ENCODE data around the gene ATP7B. TPM values are rescaled to one million over a fixed set of nuclear protein-coding genes. Genes with fewer than 3 reads are reported as not detected.

Gene ATP7B
- total RNA-seq, 1 donor from 2014 or later, result 59.4 TPM

- Mint-ChIP-seq H3K27me3 (no peaks in the 10 kb centered on the region), H3K27ac (peak overlapping the region; percentile 25), H3K4me1 (ENCODE audit: low read depth) (peaks cover 10% of the 10 kb centered on the region), H3K4me3 (ENCODE audit: low read depth) (no peak overlapping the region), H3K9me3 (ENCODE audit: low read depth) (no peaks in the 10 kb centered on the region), H3K36me3 (ENCODE audit: insufficient read depth) (peaks cover 2% of the 10 kb centered on the region)
- no peak for DNase-seq (ENCODE audit: low spot score, unreplicated experiment)
- TF ChIP-seq CTCF (IDR thresholded peaks at IDR 0.05; ENCODE audit: unreplicated experiment), result no peak
Observed at GRCh38 chr13:51892657-51893056, 118.6 kb downstream of the ATP7B start.

- no peaks in the 10 kb centered on the region for H3K9me3 Mint-ChIP-seq (ENCODE audit: low read depth)
- no peak overlapping the region for H3K27ac Mint-ChIP-seq
- TF ChIP-seq CTCF (IDR thresholded peaks at IDR 0.05; ENCODE audit: unreplicated experiment), result no peak
- no peaks in the 10 kb centered on the region for H3K27me3 Mint-ChIP-seq
- peaks cover 3% of the 10 kb centered on the region for H3K36me3 Mint-ChIP-seq (ENCODE audit: insufficient read depth)
- no peak overlapping the region for H3K4me3 Mint-ChIP-seq (ENCODE audit: low read depth)
- DNase-seq (ENCODE audit: low spot score, unreplicated experiment), result no peak
- H3K4me1 Mint-ChIP-seq (ENCODE audit: low read depth), result peaks cover 6% of the 10 kb centered on the region
Observed at GRCh38 chr13:51887468-51887867, 123.8 kb downstream of the ATP7B start.

GRCh38 chr13:51885651-51886050, 125.6 kb downstream of the ATP7B start:
- Mint-ChIP-seq H3K27ac (no peak overlapping the region), H3K9me3 (ENCODE audit: low read depth) (no peaks in the 10 kb centered on the region), H3K36me3 (ENCODE audit: insufficient read depth) (peaks cover 3% of the 10 kb centered on the region), H3K4me1 (ENCODE audit: low read depth) (no peaks in the 10 kb centered on the region), H3K27me3 (no peaks in the 10 kb centered on the region), H3K4me3 (ENCODE audit: low read depth) (no peak overlapping the region)
- TF ChIP-seq CTCF (IDR thresholded peaks at IDR 0.05; ENCODE audit: unreplicated experiment), result no peak
- DNase-seq (ENCODE audit: low spot score, unreplicated experiment), result no peak

GRCh38 chr13:51883226-51883600, 128.0 kb downstream of the ATP7B start:
- no peaks in the 10 kb centered on the region for H3K27me3 Mint-ChIP-seq

More at GRCh38 chr13:51883226-51883600, 128.0 kb downstream of the ATP7B start:
- TF ChIP-seq CTCF (IDR thresholded peaks at IDR 0.05; ENCODE audit: unreplicated experiment), result no peak
- Mint-ChIP-seq H3K27ac (no peak overlapping the region), H3K36me3 (ENCODE audit: insufficient read depth) (peaks cover 2% of the 10 kb centered on the region), H3K4me3 (ENCODE audit: low read depth) (no peak overlapping the region), H3K9me3 (ENCODE audit: low read depth) (no peaks in the 10 kb centered on the region), H3K4me1 (ENCODE audit: low read depth) (no peaks in the 10 kb centered on the region)
- DNase-seq (ENCODE audit: low spot score, unreplicated experiment), result no peak

Other genes with a start within 250 kb of the ATP7B start
- 16.2 and 19.6 TPM in 2 replicates for gene DHRS12, start 207.3 kb downstream of the ATP7B start, total RNA-seq
- 1.3 and 1.5 TPM in 2 replicates for gene TMEM272, start 166.3 kb downstream of the ATP7B start, total RNA-seq
- gene CCDC70, start 149.5 kb downstream of the ATP7B start, total RNA-seq, result not detected in 2 replicates
- 39.4 and 45.1 TPM in 2 replicates for gene ALG11, start 948 bp upstream of the ATP7B start, total RNA-seq
- 22.6 and 23.5 TPM in 2 replicates for gene UTP14C, start 13.2 kb upstream of the ATP7B start, total RNA-seq
- 1.4 and 1.7 TPM in 2 replicates for gene NEK5, start 117.6 kb upstream of the ATP7B start, total RNA-seq
- gene NEK3, start 148.1 kb upstream of the ATP7B start, total RNA-seq, result 26.3 and 28.1 TPM in 2 replicates